ENCODE data around the gene ZNF639. TPM values are rescaled to one million over a fixed set of nuclear protein-coding genes. Genes with fewer than 3 reads are reported as not detected.
A peak's percentile ranks its signal among the peaks of the same experiment; 100 is the strongest.

Gene ZNF639
- total and polyA plus RNA-seq, 2 of the 13 experiments (the other 11 are each of a cell fraction or from before 2014, with no cell fraction given) = 11.6 to 42.4 TPM

DNA sequence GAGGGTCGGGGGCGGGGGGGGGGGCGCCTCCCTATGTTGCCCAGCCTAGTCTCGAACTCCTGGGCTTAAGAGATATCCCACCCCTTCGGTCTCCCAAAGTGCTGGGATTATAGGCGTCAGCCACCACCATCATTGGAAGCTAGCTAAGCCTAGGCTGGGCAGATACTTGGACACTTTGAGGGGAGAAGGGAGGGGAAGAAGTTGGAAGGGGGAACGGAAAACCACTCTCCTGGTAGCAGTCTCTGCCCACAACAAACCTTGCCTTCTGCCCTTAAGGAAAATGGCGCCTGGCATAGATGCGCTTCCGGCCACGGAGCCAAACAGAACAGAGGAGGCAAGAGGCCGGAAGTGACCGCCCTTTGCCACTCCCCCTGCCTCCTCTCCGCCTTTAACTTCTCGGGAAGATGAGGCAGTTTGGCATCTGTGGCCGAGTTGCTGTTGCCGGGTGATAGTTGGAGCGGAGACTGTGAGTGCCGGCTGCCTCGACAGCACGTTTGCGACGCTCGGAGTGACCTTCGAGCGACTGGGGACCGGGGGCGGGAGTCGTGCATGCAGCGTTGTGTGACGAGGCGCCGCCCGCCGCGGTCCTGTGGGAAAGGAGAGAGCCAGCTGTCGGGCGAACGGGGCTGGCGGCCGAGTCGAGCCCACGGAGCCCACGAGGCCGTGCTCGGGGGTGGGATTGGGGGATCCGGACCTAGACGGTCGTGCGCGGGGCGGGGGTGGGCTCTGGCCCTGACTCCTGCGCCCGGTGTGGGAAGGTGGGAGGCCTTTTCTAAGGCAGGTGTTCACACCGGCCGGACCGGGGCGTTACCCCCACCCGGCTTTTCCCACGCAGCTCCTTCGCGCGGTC, 24.7 kb downstream of the ZNF639 start, which contains the start of gene MFN1 (continued):
- TF ChIP-seq, protein P1, sequence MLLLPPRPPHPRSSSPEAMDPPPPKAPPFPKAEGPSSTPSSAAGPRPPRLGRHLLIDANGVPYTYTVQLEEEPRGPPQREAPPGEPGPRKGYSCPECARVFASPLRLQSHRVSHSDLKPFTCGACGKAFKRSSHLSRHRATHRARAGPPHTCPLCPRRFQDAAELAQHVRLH (CRISPR knock-in tag; IDR thresholded peaks at IDR 0.05; ENCODE audit: borderline replicate concordance, low read depth) = no peak
- TF ChIP-seq, protein P2, sequence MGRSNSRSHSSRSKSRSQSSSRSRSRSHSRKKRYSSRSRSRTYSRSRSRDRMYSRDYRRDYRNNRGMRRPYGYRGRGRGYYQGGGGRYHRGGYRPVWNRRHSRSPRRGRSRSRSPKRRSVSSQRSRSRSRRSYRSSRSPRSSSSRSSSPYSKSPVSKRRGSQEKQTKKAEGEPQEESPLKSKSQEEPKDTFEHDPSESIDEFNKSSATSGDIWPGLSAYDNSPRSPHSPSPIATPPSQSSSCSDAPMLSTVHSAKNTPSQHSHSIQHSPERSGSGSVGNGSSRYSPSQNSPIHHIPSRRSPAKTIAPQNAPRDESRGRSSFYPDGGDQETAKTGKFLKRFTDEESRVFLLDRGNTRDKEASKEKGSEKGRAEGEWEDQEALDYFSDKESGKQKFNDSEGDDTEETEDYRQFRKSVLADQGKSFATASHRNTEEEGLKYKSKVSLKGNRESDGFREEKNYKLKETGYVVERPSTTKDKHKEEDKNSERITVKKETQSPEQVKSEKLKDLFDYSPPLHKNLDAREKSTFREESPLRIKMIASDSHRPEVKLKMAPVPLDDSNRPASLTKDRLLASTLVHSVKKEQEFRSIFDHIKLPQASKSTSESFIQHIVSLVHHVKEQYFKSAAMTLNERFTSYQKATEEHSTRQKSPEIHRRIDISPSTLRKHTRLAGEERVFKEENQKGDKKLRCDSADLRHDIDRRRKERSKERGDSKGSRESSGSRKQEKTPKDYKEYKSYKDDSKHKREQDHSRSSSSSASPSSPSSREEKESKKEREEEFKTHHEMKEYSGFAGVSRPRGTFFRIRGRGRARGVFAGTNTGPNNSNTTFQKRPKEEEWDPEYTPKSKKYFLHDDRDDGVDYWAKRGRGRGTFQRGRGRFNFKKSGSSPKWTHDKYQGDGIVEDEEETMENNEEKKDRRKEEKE (IDR thresholded peaks at IDR 0.05) = no peak
- TF ChIP-seq SRSF9 (IDR thresholded peaks at IDR 0.05; ENCODE audit: borderline replicate concordance, insufficient read depth, low read depth, low read length, poor library complexity, severe bottlenecking) (no peak), CBFB (CRISPR knock-in tag; IDR thresholded peaks at IDR 0.05) (no peak), SAFB2 (CRISPR knock-in tag; IDR thresholded peaks at IDR 0.05; ENCODE audit: borderline replicate concordance, low read depth) (no peak; the same call in 1 of the 2 replicates), MAZ (IDR thresholded peaks at IDR 0.05; ENCODE audit: borderline replicate concordance, low read depth, low read length) (no peak), MAZ (CRISPR knock-in tag; IDR thresholded peaks at IDR 0.05; ENCODE audit: low read depth) (no peak), TCF7L2 (IDR thresholded peaks at IDR 0.05; ENCODE audit: low read depth, low read length) (no peak), ZNF160 (CRISPR knock-in tag; IDR thresholded peaks at IDR 0.05) (no peak), HOXA7 (CRISPR knock-in tag; IDR thresholded peaks at IDR 0.05) (no peak), GZF1 (CRISPR knock-in tag; IDR thresholded peaks at IDR 0.05) (no peak), ZNF326 (CRISPR knock-in tag; IDR thresholded peaks at IDR 0.05; ENCODE audit: borderline replicate concordance) (no peak), ZNF124 (CRISPR knock-in tag; IDR thresholded peaks at IDR 0.05) (no peak), PLRG1 (conservative IDR thresholded peaks at IDR 0.05) (no peak), RFX1 (IDR thresholded peaks at IDR 0.05) (no peak), CCAR2 (optimal IDR thresholded peaks at IDR 0.05; ENCODE audit: low read depth, low read length) (no peak), ZBTB8A (CRISPR knock-in tag; IDR thresholded peaks at IDR 0.05; ENCODE audit: borderline replicate concordance, low read depth) (no peak), WIZ (CRISPR knock-in tag; IDR thresholded peaks at IDR 0.05) (no peak), EHMT2 (IDR thresholded peaks at IDR 0.05; ENCODE audit: borderline replicate concordance, low read depth, low read length) (no peak), ZNF317 (CRISPR knock-in tag; IDR thresholded peaks at IDR 0.05) (peak; percentile 67; the same call in 1 of the 2 replicates), ZFP36L1 (CRISPR knock-in tag; IDR thresholded peaks at IDR 0.05) (no peak), ZNF589 (CRISPR knock-in tag; conservative IDR thresholded peaks at IDR 0.05) (no peak), KLF15 (CRISPR knock-in tag; IDR thresholded peaks at IDR 0.05; ENCODE audit: borderline replicate concordance) (peak; percentile 44; the same call in 1 of the 2 replicates), ZNF20 (CRISPR knock-in tag; IDR thresholded peaks at IDR 0.05) (no peak)
- TF ChIP-seq, protein P3, sequence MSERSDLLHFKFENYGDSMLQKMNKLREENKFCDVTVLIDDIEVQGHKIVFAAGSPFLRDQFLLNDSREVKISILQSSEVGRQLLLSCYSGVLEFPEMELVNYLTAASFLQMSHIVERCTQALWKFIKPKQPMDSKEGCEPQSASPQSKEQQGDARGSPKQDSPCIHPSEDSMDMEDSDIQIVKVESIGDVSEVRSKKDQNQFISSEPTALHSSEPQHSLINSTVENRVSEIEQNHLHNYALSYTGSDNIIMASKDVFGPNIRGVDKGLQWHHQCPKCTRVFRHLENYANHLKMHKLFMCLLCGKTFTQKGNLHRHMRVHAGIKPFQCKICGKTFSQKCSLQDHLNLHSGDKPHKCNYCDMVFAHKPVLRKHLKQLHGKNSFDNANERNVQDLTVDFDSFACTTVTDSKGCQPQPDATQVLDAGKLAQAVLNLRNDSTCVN (CRISPR knock-in tag; IDR thresholded peaks at IDR 0.05; ENCODE audit: borderline replicate concordance) = no peak
- TF ChIP-seq, protein P4, sequence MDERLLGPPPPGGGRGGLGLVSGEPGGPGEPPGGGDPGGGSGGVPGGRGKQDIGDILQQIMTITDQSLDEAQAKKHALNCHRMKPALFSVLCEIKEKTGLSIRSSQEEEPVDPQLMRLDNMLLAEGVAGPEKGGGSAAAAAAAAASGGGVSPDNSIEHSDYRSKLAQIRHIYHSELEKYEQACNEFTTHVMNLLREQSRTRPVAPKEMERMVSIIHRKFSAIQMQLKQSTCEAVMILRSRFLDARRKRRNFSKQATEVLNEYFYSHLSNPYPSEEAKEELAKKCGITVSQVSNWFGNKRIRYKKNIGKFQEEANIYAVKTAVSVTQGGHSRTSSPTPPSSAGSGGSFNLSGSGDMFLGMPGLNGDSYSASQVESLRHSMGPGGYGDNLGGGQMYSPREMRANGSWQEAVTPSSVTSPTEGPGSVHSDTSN (CRISPR knock-in tag; IDR thresholded peaks at IDR 0.05) = no peak
